ENCODE results near the gene SBNO1. TPM values are rescaled to one million over a fixed set of nuclear protein-coding genes. Genes with fewer than 3 reads are reported as not detected.

Gene SBNO1
- total and polyA plus RNA-seq, 2 donors (not counting 3 experiments of a cell fraction or from before 2014, with no cell fraction given): 4.8 to 34.2 TPM

GRCh38 chr12:123398550-123399254 is 34.1 kb upstream of the SBNO1 start:
- TF ChIP-seq POLR2AphosphoS5 (IDR thresholded peaks at IDR 0.05; ENCODE audit: insufficient read depth, low read depth, low read length): peak; percentile 48
- TF ChIP-seq MYC (IDR thresholded peaks at IDR 0.05; ENCODE audit: low read depth, low read length): peak; percentile 41
- no peak for TF ChIP-seq GATA2 (IDR thresholded peaks at IDR 0.05; ENCODE audit: insufficient read depth, insufficient read length, low read depth, low read length)
- TF ChIP-seq POLR2A (IDR thresholded peaks at IDR 0.05; ENCODE audit: low read depth, low read length): peak; percentile 17
- TF ChIP-seq, protein P1, sequence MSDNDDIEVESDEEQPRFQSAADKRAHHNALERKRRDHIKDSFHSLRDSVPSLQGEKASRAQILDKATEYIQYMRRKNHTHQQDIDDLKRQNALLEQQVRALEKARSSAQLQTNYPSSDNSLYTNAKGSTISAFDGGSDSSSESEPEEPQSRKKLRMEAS (IDR thresholded peaks at IDR 0.05; ENCODE audit: insufficient read depth, insufficient read length): no peak
- TF ChIP-seq FOS (IDR thresholded peaks at IDR 0.05; ENCODE audit: borderline replicate concordance, insufficient read depth, low read length): no peak
- FAIRE-seq (peak; percentile 94), DNase-seq (ENCODE audit: low read depth, low spot score) (peak; percentile 87)
- H4K20me1 ChIP-seq (replicated peaks; ENCODE audit: control insufficient read depth, extremely low read depth, insufficient read depth, low read length): no peaks in the 10 kb centered on the region
- CTCF ChIA-PET: interaction anchor here (0.6 to 1.2 kb wide), 5 partner anchors 8 to 183 kb away, joined by 3 to 4 read pairs (median 4); partner anchors contain the start of gene SBNO1
- BruUV-seq (replicated peaks): no TSS peak
- peaks cover 11% of the 10 kb centered on the region for H3K4me1 ChIP-seq (ENCODE audit: control insufficient read depth, extremely low read depth, insufficient read depth, low read length)
- H3K36me3 ChIP-seq (ENCODE audit: control insufficient read depth in 2 of 2, extremely low read depth in 1 of 2, insufficient read depth in 2 of 2, low read length in 2 of 2): peaks cover 25 to 39% of the 10 kb centered on the region in 2 experiments
- H3K79me2 ChIP-seq (ENCODE audit: control insufficient read depth, insufficient read depth, low read length): peaks cover 81% of the 10 kb centered on the region
- H3K9ac ChIP-seq (replicated peaks; ENCODE audit: extremely low read depth, insufficient read depth, low read length): no peak overlapping the region
- H3K4me2 ChIP-seq (ENCODE audit: insufficient read depth, low read length): no peak overlapping the region
- peak overlapping the region; percentile 14 for H3K27ac ChIP-seq (ENCODE audit: insufficient read depth, low read depth, low read length)
- POLR2A ChIA-PET: interaction anchor here (0.6 to 0.7 kb wide), 2 partner anchors 15 to 127 kb away, joined by 3 read pairs; partner anchors contain the start of gene KMT5A
- H3K9me1 ChIP-seq (replicated peaks; ENCODE audit: control insufficient read depth, extremely low read depth, insufficient read depth, low read length): no peaks in the 10 kb centered on the region
- no peaks in the 10 kb centered on the region for H3K9me3 ChIP-seq (replicated peaks; ENCODE audit: control insufficient read depth, insufficient read depth, low read length)
- no peak overlapping the region for H3K4me3 ChIP-seq (replicated peaks in 1 of 3; ENCODE audit: insufficient read depth in 1 of 3, low read depth in 1 of 3, low read length in 3 of 3)
- intact Hi-C loops (cut with micrococcal nuclease): loop anchor here (2.0 kb wide), 1 partner anchor 184 kb away; no protein-coding TSS in a partner anchor
- no peak overlapping the region for H2AFZ ChIP-seq (ENCODE audit: low read depth, low read length)
- no peaks in the 10 kb centered on the region for H3K27me3 ChIP-seq (ENCODE audit: control insufficient read depth in 2 of 2, insufficient read depth in 2 of 2, low read length in 2 of 2)
- dilution Hi-C loops (cut with MboI; ENCODE audit: extremely low pct_ligation_motif_present, low sequenced_read_pairs): loop anchor here (10.0 kb wide), 1 partner anchor 226 kb away; no protein-coding TSS in a partner anchor
